ENCODE data around the gene DCAF11.
"Not testable (repeated sequence)": the region's sequence is repeated elsewhere in the genome, so short reads cannot be mapped to it uniquely, and the experiment has no call there.

Gene DCAF11

DNA sequence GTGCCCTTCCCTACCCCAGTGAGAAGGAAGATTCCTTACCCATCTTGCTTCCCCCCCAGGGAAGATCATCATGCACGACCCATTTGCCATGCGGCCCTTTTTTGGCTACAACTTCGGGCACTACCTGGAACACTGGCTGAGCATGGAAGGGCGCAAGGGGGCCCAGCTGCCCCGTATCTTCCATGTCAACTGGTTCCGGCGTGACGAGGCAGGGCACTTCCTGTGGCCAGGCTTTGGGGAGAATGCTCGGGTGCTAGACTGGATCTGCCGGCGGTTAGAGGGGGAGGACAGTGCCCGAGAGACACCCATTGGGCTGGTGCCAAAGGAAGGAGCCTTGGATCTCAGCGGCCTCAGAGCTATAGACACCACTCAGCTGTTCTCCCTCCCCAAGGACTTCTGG lies 11.1 kb upstream of the DCAF11 start:
- H3K4me3 ChIP-seq (ENCODE audit: low read length) = no peak overlapping the region
- TF ChIP-seq, protein P1, sequence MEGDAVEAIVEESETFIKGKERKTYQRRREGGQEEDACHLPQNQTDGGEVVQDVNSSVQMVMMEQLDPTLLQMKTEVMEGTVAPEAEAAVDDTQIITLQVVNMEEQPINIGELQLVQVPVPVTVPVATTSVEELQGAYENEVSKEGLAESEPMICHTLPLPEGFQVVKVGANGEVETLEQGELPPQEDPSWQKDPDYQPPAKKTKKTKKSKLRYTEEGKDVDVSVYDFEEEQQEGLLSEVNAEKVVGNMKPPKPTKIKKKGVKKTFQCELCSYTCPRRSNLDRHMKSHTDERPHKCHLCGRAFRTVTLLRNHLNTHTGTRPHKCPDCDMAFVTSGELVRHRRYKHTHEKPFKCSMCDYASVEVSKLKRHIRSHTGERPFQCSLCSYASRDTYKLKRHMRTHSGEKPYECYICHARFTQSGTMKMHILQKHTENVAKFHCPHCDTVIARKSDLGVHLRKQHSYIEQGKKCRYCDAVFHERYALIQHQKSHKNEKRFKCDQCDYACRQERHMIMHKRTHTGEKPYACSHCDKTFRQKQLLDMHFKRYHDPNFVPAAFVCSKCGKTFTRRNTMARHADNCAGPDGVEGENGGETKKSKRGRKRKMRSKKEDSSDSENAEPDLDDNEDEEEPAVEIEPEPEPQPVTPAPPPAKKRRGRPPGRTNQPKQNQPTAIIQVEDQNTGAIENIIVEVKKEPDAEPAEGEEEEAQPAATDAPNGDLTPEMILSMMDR (IDR thresholded peaks at IDR 0.05; ENCODE audit: insufficient read depth, low read depth, low read length, missing control alignments) = no peak

DNA sequence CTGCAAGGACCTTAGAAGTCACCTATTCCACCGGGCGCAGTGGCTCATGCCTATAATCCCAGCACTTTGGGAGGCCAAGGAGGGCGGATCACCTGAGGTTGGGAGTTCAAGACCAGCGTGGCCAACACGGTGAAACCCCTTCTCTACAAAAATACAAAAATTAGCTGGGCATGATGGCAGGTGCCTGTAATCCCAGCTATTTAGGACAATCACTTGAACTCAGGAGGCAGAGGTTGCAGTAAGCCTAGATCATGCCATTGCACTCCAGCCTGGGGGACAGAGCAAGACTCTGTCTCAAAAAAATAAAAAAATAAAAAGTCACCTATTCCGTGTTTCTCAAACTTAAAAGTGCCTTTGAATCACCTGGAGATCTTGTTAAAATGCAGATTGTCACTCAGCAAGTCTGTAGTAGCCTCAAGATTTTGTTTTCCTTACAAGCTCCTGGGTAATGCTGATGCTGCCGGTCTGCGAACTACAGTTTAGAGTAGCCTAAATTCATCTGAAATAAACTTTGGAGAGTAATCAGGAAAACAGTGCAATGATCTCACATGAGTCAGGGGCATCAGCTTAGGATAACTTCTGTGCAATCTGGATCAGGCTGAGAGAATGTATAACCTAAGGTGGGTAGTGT lies 8.9 kb upstream of the DCAF11 start:
- DNase-seq (ENCODE audit: low read depth); H3K4me3 ChIP-seq (ENCODE audit: low read length): not testable (repeated sequence)

More for the DNA sequence above, 11.1 kb upstream of the DCAF11 start:
- DNase-seq (ENCODE audit: low read depth) = no peak

DNA sequence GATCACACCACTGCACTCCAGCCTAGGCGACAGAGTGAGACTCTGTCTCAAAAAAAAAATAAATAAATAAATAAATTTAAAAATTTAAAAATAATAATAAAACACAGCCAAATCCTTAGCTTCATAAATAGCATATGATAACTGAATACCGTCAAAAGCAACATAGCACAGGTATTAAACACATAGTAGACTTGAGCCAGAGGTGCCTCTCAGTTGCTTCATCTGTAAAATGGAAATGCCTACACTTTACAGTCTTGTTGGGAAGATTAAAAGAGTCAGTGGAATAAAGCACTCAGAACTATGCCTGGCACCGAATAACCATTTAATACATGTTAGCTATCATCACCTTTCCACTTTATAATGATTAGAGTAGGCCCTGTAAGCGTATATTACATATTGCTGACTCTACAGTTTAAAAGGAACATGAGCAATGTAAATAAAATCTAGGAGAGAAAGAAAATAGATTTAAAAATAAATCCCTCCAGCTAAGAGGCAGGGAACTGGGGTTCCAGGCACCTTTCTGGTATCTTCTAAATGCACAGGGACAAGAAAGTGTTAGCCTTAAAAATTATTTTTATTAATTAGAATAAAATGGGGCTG lies 7.8 kb upstream of the DCAF11 start:
- TF ChIP-seq, protein P1 (IDR thresholded peaks at IDR 0.05; ENCODE audit: insufficient read depth, low read depth, low read length, missing control alignments) = no peak
- no peak for DNase-seq (ENCODE audit: low read depth)

DNA sequence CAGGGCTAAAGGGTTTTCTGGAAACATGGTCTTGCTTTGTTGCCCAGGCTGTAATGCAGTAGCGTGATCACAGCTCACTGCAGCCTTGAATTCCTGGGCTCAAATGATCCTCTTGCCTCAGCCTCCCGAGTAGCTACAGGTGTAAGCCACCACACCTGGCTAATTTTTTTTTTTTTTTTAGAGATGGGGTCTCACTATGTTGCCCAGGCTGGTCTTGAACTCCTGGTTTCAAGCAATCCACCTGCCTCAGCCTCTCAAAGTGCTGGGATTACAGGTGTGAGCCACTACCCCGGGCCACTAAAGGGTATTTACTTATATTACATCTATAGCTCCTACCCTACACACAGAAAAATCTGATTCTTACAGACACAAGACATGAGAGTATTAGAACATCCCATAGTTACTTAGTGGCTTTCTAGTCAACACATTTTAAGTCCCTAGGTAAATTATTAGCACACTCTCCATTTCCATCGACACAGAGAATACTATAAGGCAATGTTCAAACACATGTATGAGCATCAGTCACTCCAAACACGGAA lies 6.2 kb upstream of the DCAF11 start:
- TF ChIP-seq, protein P1 (IDR thresholded peaks at IDR 0.05; ENCODE audit: insufficient read depth, low read depth, low read length, missing control alignments) = no peak
- no peak overlapping the region for H3K4me3 ChIP-seq (ENCODE audit: low read length)
- DNase-seq (ENCODE audit: low read depth) = no peak

More for the DNA sequence above, 7.8 kb upstream of the DCAF11 start:
- no peak overlapping the region for H3K4me3 ChIP-seq (ENCODE audit: low read length)

DNA sequence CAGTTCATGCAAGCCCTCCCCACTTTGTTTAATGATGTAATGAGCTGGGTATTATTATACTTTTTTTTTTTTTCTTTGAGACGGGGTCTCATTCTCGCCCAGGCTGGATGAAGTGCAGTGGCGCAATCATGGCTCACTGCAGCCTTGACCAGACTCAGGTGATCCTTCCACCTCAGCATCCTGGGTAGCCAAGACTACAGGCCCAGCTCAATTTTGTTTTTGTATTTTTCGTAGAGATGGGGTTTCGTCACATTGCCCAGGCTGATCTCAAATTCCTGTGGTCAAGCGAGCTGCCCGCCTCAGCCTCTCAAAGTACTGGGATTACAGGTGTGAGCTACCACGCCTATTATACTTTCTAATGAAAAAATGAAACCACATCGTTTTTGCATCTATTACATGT lies 4.5 kb upstream of the DCAF11 start:
- DNase-seq (ENCODE audit: low read depth) = peak; percentile 53
- no peak overlapping the region for H3K4me3 ChIP-seq (ENCODE audit: low read length)
- TF ChIP-seq, protein P1 (IDR thresholded peaks at IDR 0.05; ENCODE audit: insufficient read depth, low read depth, low read length, missing control alignments) = no peak

DNA sequence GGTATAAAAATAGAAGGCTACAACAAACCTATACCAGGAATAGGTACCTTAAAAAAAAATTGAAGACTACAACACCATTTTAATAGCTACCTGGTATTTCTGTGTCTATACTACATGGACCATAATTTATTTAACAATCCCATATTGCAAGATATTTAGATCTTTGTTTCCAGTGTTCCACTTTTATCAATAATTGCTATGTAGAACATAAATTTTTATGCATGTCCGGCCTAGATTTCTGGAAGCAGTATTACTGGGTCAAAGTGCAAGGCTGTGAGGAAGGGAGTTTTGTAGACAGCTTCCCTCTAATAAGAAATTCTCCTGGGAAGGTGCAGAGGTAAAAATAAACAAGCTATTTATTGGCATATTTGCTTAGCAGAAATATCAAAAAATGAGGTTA lies 4.1 kb upstream of the DCAF11 start:
- TF ChIP-seq, protein P1 (IDR thresholded peaks at IDR 0.05; ENCODE audit: insufficient read depth, low read depth, low read length, missing control alignments) = no peak
- no peak overlapping the region for H3K4me3 ChIP-seq (ENCODE audit: low read length)
- no peak for DNase-seq (ENCODE audit: low read depth)

DNA sequence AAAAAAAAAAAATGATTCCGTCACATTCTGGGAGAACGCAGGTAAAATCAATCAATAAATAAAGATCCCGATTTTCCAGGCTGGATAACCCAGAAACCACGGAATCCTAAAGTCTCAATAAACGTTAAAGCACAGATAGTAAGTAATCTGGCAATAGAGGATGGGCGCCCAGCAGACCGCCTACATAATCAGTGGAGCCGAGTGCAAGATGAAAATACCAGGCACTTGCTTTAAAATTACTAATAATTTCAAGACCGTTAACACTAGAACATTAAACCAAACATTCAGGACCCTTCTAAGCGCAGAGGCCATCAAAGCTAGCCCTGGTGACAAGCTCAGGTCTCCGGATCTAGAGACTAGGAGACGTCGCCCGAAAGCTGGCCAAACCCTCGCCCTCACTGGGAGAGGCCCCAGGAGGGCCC lies 1.2 kb upstream of the DCAF11 start:
- peak overlapping the region; percentile 92 for H3K4me3 ChIP-seq (ENCODE audit: low read length)
- no peak for DNase-seq (ENCODE audit: low read depth)
- TF ChIP-seq, protein P1 (IDR thresholded peaks at IDR 0.05; ENCODE audit: insufficient read depth, low read depth, low read length, missing control alignments) = no peak

Measured in epithelial cell of esophagus (primary cell).